Measurements from ENCODE around the gene ITSN1.
A peak's percentile ranks its signal among the peaks of the same experiment; 100 is the strongest.

Gene ITSN1

GRCh38 chr21:33751533-33751932, 109.2 kb downstream of the ITSN1 start:
- DNase-seq: no peak
- in situ Hi-C loops (cut with HindIII; ENCODE audit: low pct_ligation_motif_present, low sequenced_read_pairs): no loop called here
- peaks cover 7% of the 10 kb centered on the region for H3K36me3 ChIP-seq (replicated peaks)
- TF ChIP-seq CTCF (IDR thresholded peaks at IDR 0.05; ENCODE audit: low read depth, low read length, missing control alignments): no peak
- no peaks in the 10 kb centered on the region for H3K27me3 ChIP-seq (replicated peaks)
- no peak overlapping the region for H3K4me3 ChIP-seq (ENCODE audit: low read depth, low read length)
- peak overlapping the region; percentile 25 for H3K27ac ChIP-seq

GRCh38 chr21:33752260-33752659, 110.0 kb downstream of the ITSN1 start:
- in situ Hi-C loops (cut with HindIII; ENCODE audit: low pct_ligation_motif_present, low sequenced_read_pairs): no loop called here
- Histone ChIP-seq H3K36me3 (replicated peaks) (peaks cover 7% of the 10 kb centered on the region), H3K27me3 (replicated peaks) (no peaks in the 10 kb centered on the region), H3K4me3 (ENCODE audit: low read depth, low read length) (no peak overlapping the region), H3K27ac (no peak overlapping the region)
- no peak for TF ChIP-seq CTCF (IDR thresholded peaks at IDR 0.05; ENCODE audit: low read depth, low read length, missing control alignments)
- DNase-seq: no peak

GRCh38 chr21:33753886-33754285, 111.6 kb downstream of the ITSN1 start:
- H3K27me3 ChIP-seq (replicated peaks): no peaks in the 10 kb centered on the region
- no peak overlapping the region for H3K4me3 ChIP-seq (ENCODE audit: low read depth, low read length)
- TF ChIP-seq CTCF (IDR thresholded peaks at IDR 0.05; ENCODE audit: low read depth, low read length, missing control alignments): no peak
- no peak overlapping the region for H3K27ac ChIP-seq
- in situ Hi-C loops (cut with HindIII; ENCODE audit: low pct_ligation_motif_present, low sequenced_read_pairs): no loop called here
- no peak for DNase-seq
- peaks cover 9% of the 10 kb centered on the region for H3K36me3 ChIP-seq (replicated peaks)

GRCh38 chr21:33754481-33754880, 112.2 kb downstream of the ITSN1 start:
- Histone ChIP-seq H3K27ac (no peak overlapping the region), H3K27me3 (replicated peaks) (no peaks in the 10 kb centered on the region), H3K36me3 (replicated peaks) (peaks cover 9% of the 10 kb centered on the region), H3K4me3 (ENCODE audit: low read depth, low read length) (no peak overlapping the region)
- TF ChIP-seq CTCF (IDR thresholded peaks at IDR 0.05; ENCODE audit: low read depth, low read length, missing control alignments): no peak
- in situ Hi-C loops (cut with HindIII; ENCODE audit: low pct_ligation_motif_present, low sequenced_read_pairs): no loop called here
- no peak for DNase-seq

GRCh38 chr21:33755354-33755753, 113.1 kb downstream of the ITSN1 start:
- no peak overlapping the region for H3K4me3 ChIP-seq (ENCODE audit: low read depth, low read length)
- H3K27ac ChIP-seq: peak overlapping the region; percentile 11
- H3K36me3 ChIP-seq (replicated peaks): peaks cover 9% of the 10 kb centered on the region
- TF ChIP-seq CTCF (IDR thresholded peaks at IDR 0.05; ENCODE audit: low read depth, low read length, missing control alignments): no peak
- no peak for DNase-seq
- no peaks in the 10 kb centered on the region for H3K27me3 ChIP-seq (replicated peaks)
- in situ Hi-C loops (cut with HindIII; ENCODE audit: low pct_ligation_motif_present, low sequenced_read_pairs): no loop called here

- Histone ChIP-seq H3K27ac (peak overlapping the region; percentile 95), H3K36me3 (replicated peaks) (peaks cover 2% of the 10 kb centered on the region), H3K4me3 (ENCODE audit: low read depth, low read length) (peak overlapping the region; percentile 33), H3K27me3 (replicated peaks) (no peaks in the 10 kb centered on the region)
- no peak for TF ChIP-seq CTCF (IDR thresholded peaks at IDR 0.05; ENCODE audit: low read depth, low read length, missing control alignments)
- peak; percentile 66 for DNase-seq
- in situ Hi-C loops (cut with HindIII; ENCODE audit: low pct_ligation_motif_present, low sequenced_read_pairs): no loop called here
Observed at GRCh38 chr21:33760641-33761440, 118.5 kb downstream of the ITSN1 start.
